Liver (tissue), 9 donors: ENCODE data around the gene TRAM1L1. TPM values are rescaled to one million over a fixed set of nuclear protein-coding genes. Genes with fewer than 3 reads are reported as not detected.

Experiments
- DNase-seq: peaks from one replicate; pipeline ENCODE4 v3.0.0-alpha.2; 2017; ENCODE audit warnings: low spot score
- H3K27ac ChIP-seq, 2 donors: one replicate each; pipeline ENCODE4 v1.7.0; 2013; ENCODE audit warnings: inconsistent platforms in 2 of 2, low read length in 2 of 2, control low read depth in 1 of 2, low read depth in 1 of 2, mild to moderate bottlenecking in 1 of 2
- H3K27me3 ChIP-seq, 4 donors: one replicate each; pipeline versions ENCODE4 v1.6.1 to v1.7.0; 2013; ENCODE audit warnings: low read length in 3 of 4, inconsistent platforms in 1 of 4, mild to moderate bottlenecking in 1 of 4, moderate library complexity in 1 of 4; ENCODE audit not compliant: control insufficient read depth in 4 of 4, insufficient read depth in 4 of 4
- H3K36me3 ChIP-seq, 4 donors: one replicate each; pipeline versions ENCODE4 v1.6.1 to v1.7.0; 2013; ENCODE audit warnings: low read length in 3 of 4, mild to moderate bottlenecking in 3 of 4, low read depth in 1 of 4, moderate library complexity in 1 of 4; ENCODE audit not compliant: control insufficient read depth in 4 of 4, insufficient read depth in 3 of 4
- H3K4me1 ChIP-seq, 4 donors: one replicate each; pipeline versions ENCODE4 v1.6.1 to v1.7.0; 2013; ENCODE audit warnings: low read length in 3 of 4, mild to moderate bottlenecking in 3 of 4, moderate library complexity in 1 of 4; ENCODE audit not compliant: control insufficient read depth in 4 of 4, insufficient read depth in 4 of 4
- H3K4me3 ChIP-seq, 3 donors: one replicate each; pipeline versions ENCODE4 v1.6.1 to v1.7.0; 2013; ENCODE audit warnings: low read length in 3 of 3, control low read depth in 1 of 3, low read depth in 1 of 3, mild to moderate bottlenecking in 1 of 3
- H3K9ac ChIP-seq, 2 donors: one replicate each; pipeline ENCODE4 v1.7.0; 2013; ENCODE audit warnings: low read length in 2 of 2, mild to moderate bottlenecking in 2 of 2, moderate library complexity in 2 of 2, control low read depth in 1 of 2, low read depth in 1 of 2
- H3K9me3 ChIP-seq, 4 donors: one replicate each; pipeline versions ENCODE4 v1.6.1 to v1.7.0; 2013; ENCODE audit warnings: low read length in 3 of 4; ENCODE audit not compliant: control insufficient read depth in 4 of 4
- ATF3 ChIP-seq: IDR thresholded peaks from 2 replicates; pipeline ENCODE4 v1.6.1; 2016; ENCODE audit warnings: antibody characterized with exemption
- EGR1 ChIP-seq, 2 donors: IDR thresholded peaks; 2 replicates each; pipeline ENCODE4 v1.6.1; 2016 to 2018; ENCODE audit warnings: antibody characterized with exemption in 2 of 2, low read depth in 2 of 2
- FOXA1 ChIP-seq: IDR thresholded peaks from 2 replicates; pipeline ENCODE4 v1.6.1; 2016; ENCODE audit warnings: antibody characterized with exemption
- FOXA2 ChIP-seq: IDR thresholded peaks from 2 replicates; pipeline ENCODE4 v1.6.1; 2016; ENCODE audit warnings: antibody characterized with exemption
- HNF4A ChIP-seq, 2 donors: conservative IDR thresholded peaks; 2 replicates each; pipeline ENCODE4 v1.6.1; 2016; ENCODE audit warnings: antibody characterized with exemption in 2 of 2, mild to moderate bottlenecking in 2 of 2
- HNF4G ChIP-seq: IDR thresholded peaks from 2 replicates; pipeline ENCODE4 v1.6.1; 2016; ENCODE audit warnings: antibody characterized with exemption
- JUND ChIP-seq, 2 donors: IDR thresholded peaks; 2 replicates each; pipeline ENCODE4 v1.6.1; 2016; ENCODE audit warnings: antibody characterized with exemption in 2 of 2
- NR2F2 ChIP-seq: IDR thresholded peaks from 2 replicates; pipeline ENCODE4 v1.6.1; 2016; ENCODE audit warnings: antibody characterized with exemption
- RAD21 ChIP-seq, 2 donors: IDR thresholded peaks; 2 replicates each; pipeline ENCODE4 v1.6.1; 2016; ENCODE audit warnings: antibody characterized with exemption in 2 of 2, mild to moderate bottlenecking in 2 of 2
- RXRA ChIP-seq, 2 donors: IDR thresholded peaks; 2 replicates each; pipeline ENCODE4 v1.6.1; 2017 to 2018; ENCODE audit warnings: antibody characterized with exemption in 2 of 2, mild to moderate bottlenecking in 1 of 2
- SP1 ChIP-seq: IDR thresholded peaks from 2 replicates; pipeline ENCODE4 v1.6.1; 2018; ENCODE audit warnings: antibody characterized with exemption, mild to moderate bottlenecking
- TAF1 ChIP-seq: conservative IDR thresholded peaks from 2 replicates; pipeline ENCODE4 v1.6.1; 2016; ENCODE audit warnings: antibody characterized with exemption, mild to moderate bottlenecking
- YY1 ChIP-seq: IDR thresholded peaks from 2 replicates; pipeline ENCODE4 v1.6.1; 2016; ENCODE audit warnings: antibody characterized with exemption, mild to moderate bottlenecking
- WGBS: extraction: QIAGEN DNeasy Blood & Tissue Kit; methylation state at CpG from one replicate; pipeline ENCODE4 v1.1.7; 2013; 5-methylcytosine and 5-hydroxymethylcytosine counted together
- polyA plus RNA-seq, 2 donors: library from polyadenylated mRNA; stranded (reverse) in 1 of 2; unstranded in 1 of 2; fragments of 200-250 nt in 1 of 2; fragments of >200 nt in 1 of 2; fragmentation: Nextera tagmentation in 1 of 2; extraction: Ambion mirVana in 1 of 2; gene quantifications; one replicate each; pipeline versions ENCODE4 v1.2.1 to v1.2.3, GENCODE V29; 2013 to 2015
- total RNA-seq, 2 donors: library from RNA; depleted of rRNA; stranded (reverse); fragments of >200 nt; gene quantifications; one replicate each; pipeline ENCODE4 v1.2.3, GENCODE V29; 2014
- TF ChIP-seq, protein P1 (sequence below): fragments of 150-350 bp; IDR thresholded peaks from 2 replicates; pipeline ENCODE4 v1.5.1; 2017; ENCODE audit warnings: improper control_type of control experiment, low read depth, low read length; ENCODE audit not compliant: missing input control
- TF ChIP-seq, protein P2 (sequence below): IDR thresholded peaks from 2 replicates; pipeline ENCODE4 v1.6.1; 2016; ENCODE audit warnings: antibody characterized with exemption, mild to moderate bottlenecking
- TF ChIP-seq, protein P3 (sequence below): IDR thresholded peaks from 2 replicates; pipeline ENCODE4 v1.6.1; 2016; ENCODE audit warnings: antibody characterized with exemption
- TF ChIP-seq, protein P4 (sequence below): IDR thresholded peaks from 2 replicates; pipeline ENCODE4 v1.6.1; 2016; ENCODE audit warnings: antibody characterized with exemption
- donor health status: healthy.
- donor health status: healthy.
- donor health status: healthy.
- donor health status: healthy.
- donor health status: healthy.

Gene TRAM1L1
- total and polyA plus RNA-seq, 4 donors = 0.09 to 0.56 TPM; not detected in 2

DNA sequence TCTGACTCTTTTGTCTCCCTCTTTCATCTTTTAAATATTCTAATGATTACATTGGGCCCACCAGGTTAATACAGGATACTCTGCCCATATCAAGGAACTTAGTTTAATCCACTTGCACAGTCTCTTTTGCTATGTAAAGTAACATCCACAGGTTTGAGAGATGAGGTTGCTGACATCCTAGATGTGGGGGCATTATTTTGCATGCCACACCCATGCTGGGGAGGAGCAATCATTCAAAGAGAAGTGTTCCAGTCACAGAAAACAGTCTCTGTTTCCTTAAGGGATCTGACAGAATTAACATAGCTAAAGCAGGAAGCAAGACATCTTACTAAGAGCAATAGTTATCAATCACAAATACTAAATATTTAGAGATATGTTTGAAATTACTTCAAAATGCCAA is 11.5 kb upstream of the TRAM1L1 start:
- Histone ChIP-seq H3K27ac (no peak overlapping the region), H3K4me1 (no peaks in the 10 kb centered on the region), H3K9me3 (no peaks in the 10 kb centered on the region), H3K9ac (no peak overlapping the region), H3K4me3 (no peak overlapping the region), H3K36me3 (no peaks in the 10 kb centered on the region), H3K27me3 (no peaks in the 10 kb centered on the region)
- no peak for TF ChIP-seq SP1
- no peak for TF ChIP-seq NR2F2
- TF ChIP-seq, protein P1, sequence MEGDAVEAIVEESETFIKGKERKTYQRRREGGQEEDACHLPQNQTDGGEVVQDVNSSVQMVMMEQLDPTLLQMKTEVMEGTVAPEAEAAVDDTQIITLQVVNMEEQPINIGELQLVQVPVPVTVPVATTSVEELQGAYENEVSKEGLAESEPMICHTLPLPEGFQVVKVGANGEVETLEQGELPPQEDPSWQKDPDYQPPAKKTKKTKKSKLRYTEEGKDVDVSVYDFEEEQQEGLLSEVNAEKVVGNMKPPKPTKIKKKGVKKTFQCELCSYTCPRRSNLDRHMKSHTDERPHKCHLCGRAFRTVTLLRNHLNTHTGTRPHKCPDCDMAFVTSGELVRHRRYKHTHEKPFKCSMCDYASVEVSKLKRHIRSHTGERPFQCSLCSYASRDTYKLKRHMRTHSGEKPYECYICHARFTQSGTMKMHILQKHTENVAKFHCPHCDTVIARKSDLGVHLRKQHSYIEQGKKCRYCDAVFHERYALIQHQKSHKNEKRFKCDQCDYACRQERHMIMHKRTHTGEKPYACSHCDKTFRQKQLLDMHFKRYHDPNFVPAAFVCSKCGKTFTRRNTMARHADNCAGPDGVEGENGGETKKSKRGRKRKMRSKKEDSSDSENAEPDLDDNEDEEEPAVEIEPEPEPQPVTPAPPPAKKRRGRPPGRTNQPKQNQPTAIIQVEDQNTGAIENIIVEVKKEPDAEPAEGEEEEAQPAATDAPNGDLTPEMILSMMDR = no peak
- no peak for TF ChIP-seq ATF3
- no peak for TF ChIP-seq TAF1
- TF ChIP-seq, protein P2, sequence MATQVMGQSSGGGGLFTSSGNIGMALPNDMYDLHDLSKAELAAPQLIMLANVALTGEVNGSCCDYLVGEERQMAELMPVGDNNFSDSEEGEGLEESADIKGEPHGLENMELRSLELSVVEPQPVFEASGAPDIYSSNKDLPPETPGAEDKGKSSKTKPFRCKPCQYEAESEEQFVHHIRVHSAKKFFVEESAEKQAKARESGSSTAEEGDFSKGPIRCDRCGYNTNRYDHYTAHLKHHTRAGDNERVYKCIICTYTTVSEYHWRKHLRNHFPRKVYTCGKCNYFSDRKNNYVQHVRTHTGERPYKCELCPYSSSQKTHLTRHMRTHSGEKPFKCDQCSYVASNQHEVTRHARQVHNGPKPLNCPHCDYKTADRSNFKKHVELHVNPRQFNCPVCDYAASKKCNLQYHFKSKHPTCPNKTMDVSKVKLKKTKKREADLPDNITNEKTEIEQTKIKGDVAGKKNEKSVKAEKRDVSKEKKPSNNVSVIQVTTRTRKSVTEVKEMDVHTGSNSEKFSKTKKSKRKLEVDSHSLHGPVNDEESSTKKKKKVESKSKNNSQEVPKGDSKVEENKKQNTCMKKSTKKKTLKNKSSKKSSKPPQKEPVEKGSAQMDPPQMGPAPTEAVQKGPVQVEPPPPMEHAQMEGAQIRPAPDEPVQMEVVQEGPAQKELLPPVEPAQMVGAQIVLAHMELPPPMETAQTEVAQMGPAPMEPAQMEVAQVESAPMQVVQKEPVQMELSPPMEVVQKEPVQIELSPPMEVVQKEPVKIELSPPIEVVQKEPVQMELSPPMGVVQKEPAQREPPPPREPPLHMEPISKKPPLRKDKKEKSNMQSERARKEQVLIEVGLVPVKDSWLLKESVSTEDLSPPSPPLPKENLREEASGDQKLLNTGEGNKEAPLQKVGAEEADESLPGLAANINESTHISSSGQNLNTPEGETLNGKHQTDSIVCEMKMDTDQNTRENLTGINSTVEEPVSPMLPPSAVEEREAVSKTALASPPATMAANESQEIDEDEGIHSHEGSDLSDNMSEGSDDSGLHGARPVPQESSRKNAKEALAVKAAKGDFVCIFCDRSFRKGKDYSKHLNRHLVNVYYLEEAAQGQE = no peak
- TF ChIP-seq RXRA (IDR thresholded peaks at IDR 0.05) = no peak
- no peak for TF ChIP-seq FOXA1
- no peak for TF ChIP-seq FOXA2
- TF ChIP-seq EGR1 (IDR thresholded peaks at IDR 0.05; ENCODE audit: low read depth in 2 of 2) = no peak
- no peak for TF ChIP-seq HNF4G
- TF ChIP-seq RAD21 (IDR thresholded peaks at IDR 0.05) = no peak
- TF ChIP-seq, protein P3, sequence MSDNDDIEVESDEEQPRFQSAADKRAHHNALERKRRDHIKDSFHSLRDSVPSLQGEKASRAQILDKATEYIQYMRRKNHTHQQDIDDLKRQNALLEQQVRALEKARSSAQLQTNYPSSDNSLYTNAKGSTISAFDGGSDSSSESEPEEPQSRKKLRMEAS = no peak
- no peak for TF ChIP-seq HNF4A (conservative IDR thresholded peaks at IDR 0.05)
- TF ChIP-seq, protein P4, sequence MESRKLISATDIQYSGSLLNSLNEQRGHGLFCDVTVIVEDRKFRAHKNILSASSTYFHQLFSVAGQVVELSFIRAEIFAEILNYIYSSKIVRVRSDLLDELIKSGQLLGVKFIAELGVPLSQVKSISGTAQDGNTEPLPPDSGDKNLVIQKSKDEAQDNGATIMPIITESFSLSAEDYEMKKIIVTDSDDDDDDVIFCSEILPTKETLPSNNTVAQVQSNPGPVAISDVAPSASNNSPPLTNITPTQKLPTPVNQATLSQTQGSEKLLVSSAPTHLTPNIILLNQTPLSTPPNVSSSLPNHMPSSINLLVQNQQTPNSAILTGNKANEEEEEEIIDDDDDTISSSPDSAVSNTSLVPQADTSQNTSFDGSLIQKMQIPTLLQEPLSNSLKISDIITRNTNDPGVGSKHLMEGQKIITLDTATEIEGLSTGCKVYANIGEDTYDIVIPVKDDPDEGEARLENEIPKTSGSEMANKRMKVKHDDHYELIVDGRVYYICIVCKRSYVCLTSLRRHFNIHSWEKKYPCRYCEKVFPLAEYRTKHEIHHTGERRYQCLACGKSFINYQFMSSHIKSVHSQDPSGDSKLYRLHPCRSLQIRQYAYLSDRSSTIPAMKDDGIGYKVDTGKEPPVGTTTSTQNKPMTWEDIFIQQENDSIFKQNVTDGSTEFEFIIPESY = no peak
- no peak for TF ChIP-seq JUND (IDR thresholded peaks at IDR 0.05)
- no peak for TF ChIP-seq YY1
- no peak for DNase-seq

- DNase-seq = no peak
- H3K4me3 ChIP-seq = no peak overlapping the region
- no peaks in the 10 kb centered on the region for H3K4me1 ChIP-seq
- WGBS = 74% methylated on average over 5 of the region's 5 CpGs
- H3K27ac ChIP-seq = no peak overlapping the region
- no peak overlapping the region for H3K9ac ChIP-seq
- no peaks in the 10 kb centered on the region for H3K36me3 ChIP-seq
- no peaks in the 10 kb centered on the region for H3K27me3 ChIP-seq
- no peaks in the 10 kb centered on the region for H3K9me3 ChIP-seq
- TF ChIP-seq RXRA (IDR thresholded peaks at IDR 0.05) = no peak
- TF ChIP-seq EGR1 (IDR thresholded peaks at IDR 0.05; ENCODE audit: low read depth in 2 of 2) = no peak
- no peak for TF ChIP-seq TAF1
- no peak for TF ChIP-seq FOXA1
- TF ChIP-seq, protein P2 = no peak
- TF ChIP-seq RAD21 (IDR thresholded peaks at IDR 0.05) = no peak
- no peak for TF ChIP-seq HNF4G
- TF ChIP-seq JUND (IDR thresholded peaks at IDR 0.05) = no peak
- TF ChIP-seq, protein P1 = no peak
- TF ChIP-seq HNF4A (conservative IDR thresholded peaks at IDR 0.05) = no peak
- TF ChIP-seq ATF3 = no peak
- TF ChIP-seq NR2F2 = no peak
- TF ChIP-seq YY1 = no peak
- TF ChIP-seq, protein P3 = no peak
Measured at GRCh38 chr4:117096462-117096861, 11.1 kb upstream of the TRAM1L1 start.
